A549 (cell line): ENCODE results near the gene GRM7.

Source experiments
- BHLHE40 ChIP-seq: IDR thresholded peaks from 2 replicates; pipeline ENCODE4 v1.6.1; 2012; ENCODE audit warnings: low read depth, low read length, inconsistent platforms
- NFE2L2 ChIP-seq: fragments of 150-350 bp; conservative IDR thresholded peaks from 2 replicates; pipeline ENCODE4 v1.6.1; 2014; ENCODE audit warnings: low read length
- POLR2A ChIP-seq: IDR thresholded peaks from 2 replicates; pipeline ENCODE4 v1.6.1; 2012; ENCODE audit warnings: mild to moderate bottlenecking, low read length
- TF ChIP-seq, protein P1 (sequence below): fragments of 450-650 bp; IDR thresholded peaks from 2 replicates; pipeline ENCODE4 v1.6.1; 2014; ENCODE audit warnings: antibody characterized with exemption
- TF ChIP-seq, protein P2 (sequence below): fragments of >200 bp; sonication (Bioruptor Twin); formaldehyde crosslinking; IDR thresholded peaks from 3 replicates; pipeline ENCODE4 v1.5.1; 2016
- TF ChIP-seq, protein P3 (sequence below): fragments of 250-450 bp; sonication (Bioruptor Pico); IDR thresholded peaks from 2 replicates; pipeline ENCODE4 v1.5.0; 2021; ENCODE audit warnings: mild to moderate bottlenecking, moderate library complexity, borderline replicate concordance

DNA sequence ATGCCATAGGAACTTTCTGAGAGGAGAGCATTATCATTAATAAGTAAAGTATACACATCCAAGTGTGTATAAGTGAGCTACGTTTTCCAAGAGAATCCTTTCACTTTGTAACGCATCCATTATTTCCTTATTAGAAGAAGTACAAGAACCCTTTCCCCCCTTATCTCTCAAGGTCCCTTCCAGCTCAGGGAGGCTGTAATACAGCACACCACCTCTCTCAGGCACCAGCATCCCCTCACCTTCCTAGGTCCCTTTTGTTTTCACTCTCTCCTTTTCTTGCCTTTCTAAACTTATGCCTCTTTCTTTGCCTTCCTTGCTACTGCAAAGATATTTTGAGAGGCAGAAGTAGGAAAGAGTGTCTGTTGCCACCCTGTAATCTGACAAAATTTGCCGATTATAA is 446.0 kb downstream of the GRM7 start:
- TF ChIP-seq POLR2A (no peak), NFE2L2 (no peak), BHLHE40 (no peak)
- TF ChIP-seq, protein P1, sequence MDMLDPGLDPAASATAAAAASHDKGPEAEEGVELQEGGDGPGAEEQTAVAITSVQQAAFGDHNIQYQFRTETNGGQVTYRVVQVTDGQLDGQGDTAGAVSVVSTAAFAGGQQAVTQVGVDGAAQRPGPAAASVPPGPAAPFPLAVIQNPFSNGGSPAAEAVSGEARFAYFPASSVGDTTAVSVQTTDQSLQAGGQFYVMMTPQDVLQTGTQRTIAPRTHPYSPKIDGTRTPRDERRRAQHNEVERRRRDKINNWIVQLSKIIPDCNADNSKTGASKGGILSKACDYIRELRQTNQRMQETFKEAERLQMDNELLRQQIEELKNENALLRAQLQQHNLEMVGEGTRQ, result no peak
- TF ChIP-seq, protein P2, sequence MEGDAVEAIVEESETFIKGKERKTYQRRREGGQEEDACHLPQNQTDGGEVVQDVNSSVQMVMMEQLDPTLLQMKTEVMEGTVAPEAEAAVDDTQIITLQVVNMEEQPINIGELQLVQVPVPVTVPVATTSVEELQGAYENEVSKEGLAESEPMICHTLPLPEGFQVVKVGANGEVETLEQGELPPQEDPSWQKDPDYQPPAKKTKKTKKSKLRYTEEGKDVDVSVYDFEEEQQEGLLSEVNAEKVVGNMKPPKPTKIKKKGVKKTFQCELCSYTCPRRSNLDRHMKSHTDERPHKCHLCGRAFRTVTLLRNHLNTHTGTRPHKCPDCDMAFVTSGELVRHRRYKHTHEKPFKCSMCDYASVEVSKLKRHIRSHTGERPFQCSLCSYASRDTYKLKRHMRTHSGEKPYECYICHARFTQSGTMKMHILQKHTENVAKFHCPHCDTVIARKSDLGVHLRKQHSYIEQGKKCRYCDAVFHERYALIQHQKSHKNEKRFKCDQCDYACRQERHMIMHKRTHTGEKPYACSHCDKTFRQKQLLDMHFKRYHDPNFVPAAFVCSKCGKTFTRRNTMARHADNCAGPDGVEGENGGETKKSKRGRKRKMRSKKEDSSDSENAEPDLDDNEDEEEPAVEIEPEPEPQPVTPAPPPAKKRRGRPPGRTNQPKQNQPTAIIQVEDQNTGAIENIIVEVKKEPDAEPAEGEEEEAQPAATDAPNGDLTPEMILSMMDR, result no peak
- TF ChIP-seq, protein P3, sequence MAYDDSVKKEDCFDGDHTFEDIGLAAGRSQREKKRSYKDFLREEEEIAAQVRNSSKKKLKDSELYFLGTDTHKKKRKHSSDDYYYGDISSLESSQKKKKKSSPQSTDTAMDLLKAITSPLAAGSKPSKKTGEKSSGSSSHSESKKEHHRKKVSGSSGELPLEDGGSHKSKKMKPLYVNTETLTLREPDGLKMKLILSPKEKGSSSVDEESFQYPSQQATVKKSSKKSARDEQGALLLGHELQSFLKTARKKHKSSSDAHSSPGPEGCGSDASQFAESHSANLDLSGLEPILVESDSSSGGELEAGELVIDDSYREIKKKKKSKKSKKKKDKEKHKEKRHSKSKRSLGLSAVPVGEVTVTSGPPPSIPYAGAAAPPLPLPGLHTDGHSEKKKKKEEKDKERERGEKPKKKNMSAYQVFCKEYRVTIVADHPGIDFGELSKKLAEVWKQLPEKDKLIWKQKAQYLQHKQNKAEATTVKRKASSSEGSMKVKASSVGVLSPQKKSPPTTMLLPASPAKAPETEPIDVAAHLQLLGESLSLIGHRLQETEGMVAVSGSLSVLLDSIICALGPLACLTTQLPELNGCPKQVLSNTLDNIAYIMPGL (CRISPR knock-in tag), result no peak
